Stimulated activated CD8-positive, alpha-beta memory T cell treated with anti-CD3 and anti-CD28 coated beads, Interleukin-12 subunit alpha, Interleukin-12 subunit beta, amount 100 ng/mL, for 24 hours (primary cell): Measurements from ENCODE around the gene GBP3.
"Not testable (repeated sequence)": the region's sequence is repeated elsewhere in the genome, so short reads cannot be mapped to it uniquely, and the experiment has no call there.

Experiments
- DNase-seq: peaks from one replicate; pipeline ENCODE4 v3.0.0-alpha.2; 2020; ENCODE audit errors: extremely low read depth

GBP3 gene

GRCh38 chr1:88979054-88979748 is 43.5 kb downstream of the GBP3 start:
- DNase-seq = no peak

- no peak for DNase-seq
Observed at GRCh38 chr1:88976235-88976634, 46.4 kb downstream of the GBP3 start.

DNA sequence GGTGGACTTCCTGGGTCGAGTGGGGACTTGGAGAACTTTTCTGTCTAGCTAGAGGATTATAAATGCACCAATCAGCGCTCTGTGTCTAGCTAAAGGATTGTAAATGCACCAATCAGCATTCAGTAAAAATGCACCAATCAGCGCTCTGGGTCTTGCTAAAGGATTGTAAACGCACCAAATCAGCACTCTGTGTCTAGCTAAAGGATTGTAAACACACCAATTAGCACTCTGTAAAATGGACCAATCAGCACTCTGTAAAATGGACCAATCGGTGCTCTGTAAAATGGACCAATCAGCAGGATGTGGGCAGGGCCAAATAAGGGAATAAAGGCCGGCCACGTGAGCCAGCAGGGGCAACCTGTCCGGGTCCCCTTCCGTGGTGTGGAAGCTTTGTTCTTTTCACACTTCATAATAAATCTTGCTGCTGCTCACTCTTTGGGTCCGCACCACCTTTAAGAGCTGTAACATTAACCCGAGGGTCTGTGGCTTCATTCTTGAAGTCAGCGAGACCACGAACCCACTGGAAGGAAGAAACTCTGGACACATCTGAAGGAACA is 48.0 kb downstream of the GBP3 start:
- not testable (repeated sequence) for DNase-seq

DNA sequence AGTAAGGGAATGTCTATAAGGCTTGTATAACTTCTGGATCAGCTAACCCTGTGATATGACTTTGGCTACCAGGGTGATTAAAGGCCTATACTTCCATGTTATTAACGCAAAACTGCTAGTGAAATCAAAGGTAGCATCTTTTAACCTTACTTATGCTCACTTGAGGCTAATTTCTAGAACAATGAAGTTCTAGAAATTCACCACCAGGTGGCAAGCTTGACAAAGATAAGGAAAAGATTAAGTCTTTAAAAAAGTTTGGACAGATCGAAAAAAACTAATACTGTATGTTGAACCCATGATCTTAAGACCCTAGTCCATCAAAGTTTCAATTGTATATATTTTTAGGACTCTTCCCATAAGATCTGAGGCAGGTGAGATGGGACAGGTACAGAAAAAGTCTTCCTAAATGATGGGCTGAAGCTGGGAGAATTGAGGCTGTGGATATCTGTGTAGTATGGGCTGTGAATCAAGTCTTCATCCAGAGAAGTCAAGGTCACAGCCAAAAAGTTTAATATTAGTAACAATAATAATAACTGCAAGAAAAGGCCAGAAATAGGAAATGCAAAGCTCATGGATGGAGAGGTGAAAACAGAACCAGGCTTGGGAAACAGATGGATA is 49.0 kb downstream of the GBP3 start:
- no peak for DNase-seq

DNA sequence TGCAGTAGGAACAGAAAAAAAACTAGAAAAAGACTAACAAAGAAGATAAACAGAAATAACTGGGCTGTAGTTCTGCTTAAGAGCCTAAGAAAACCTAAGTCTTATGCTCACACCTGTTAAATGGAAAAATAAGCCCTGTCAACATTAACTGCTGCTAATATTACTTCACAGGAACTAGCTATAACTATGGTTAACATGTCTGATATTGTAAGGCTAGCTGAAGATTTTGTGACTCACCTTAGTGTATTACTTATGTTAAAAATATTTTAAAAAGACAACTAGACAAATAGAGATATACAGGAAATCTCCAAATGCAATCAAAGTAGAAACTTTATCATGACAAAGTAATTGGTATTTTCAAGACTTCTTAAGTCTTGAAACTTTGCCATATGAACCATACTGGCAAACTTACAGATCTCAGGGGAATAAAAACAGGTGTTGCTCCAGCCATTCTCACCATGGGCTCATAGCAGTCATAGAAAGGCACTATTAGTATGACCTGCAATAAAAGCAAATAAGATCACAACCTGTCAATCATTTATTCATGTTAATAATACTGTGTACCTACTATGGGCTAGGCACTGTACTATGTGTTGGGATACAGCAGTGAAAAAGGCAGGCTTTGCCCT is 60.9 kb downstream of the GBP3 start:
- DNase-seq = no peak

- DNase-seq = no peak
Observed at GRCh38 chr1:88961081-88961480, 61.6 kb downstream of the GBP3 start.
